HepG2 (cell line): ENCODE data around the gene SLC4A7. TPM values are rescaled to one million over a fixed set of nuclear protein-coding genes. Genes with fewer than 3 reads are reported as not detected.
A peak's percentile ranks its signal among the peaks of the same experiment; 100 is the strongest.

Source experiments
- ARID3A ChIP-seq: IDR thresholded peaks from 2 replicates; pipeline ENCODE4 v1.6.1; 2012; ENCODE audit warnings: low read depth, low read length, improper control_type of control experiment
- CREB1 ChIP-seq, 2 experiments: fragments of 450-650 bp in 1 of 2; IDR thresholded peaks; 2 replicates each; pipeline ENCODE4 v1.6.1; 2016 to 2017; ENCODE audit warnings: control low read depth in 1 of 2, mild to moderate bottlenecking in 1 of 2, missing compliant biosample characterization in 1 of 2, missing genetic modification characterization in 1 of 2
- DNMT3B ChIP-seq: conservative IDR thresholded peaks from 2 replicates; pipeline ENCODE4 v1.6.1; 2016; ENCODE audit warnings: missing biosample characterization, control low read depth
- FOXP1 ChIP-seq, 2 experiments: fragments of 450-650 bp in 1 of 2; IDR thresholded peaks; 2 replicates each; pipeline ENCODE4 v1.6.1; 2017 to 2018; ENCODE audit warnings: antibody characterized with exemption in 1 of 2
- GABPA ChIP-seq, 2 experiments: IDR thresholded peaks; 2 replicates each; pipeline ENCODE4 v1.6.1; 2011 to 2016; ENCODE audit warnings: low read depth in 2 of 2, low read length in 1 of 2, missing biosample characterization in 1 of 2, missing genetic modification characterization in 1 of 2
- GATAD2A ChIP-seq: IDR thresholded peaks from 2 replicates; pipeline ENCODE4 v1.6.1; 2016
- HOMEZ ChIP-seq: IDR thresholded peaks from 2 replicates; pipeline ENCODE4 v1.6.1; 2016; ENCODE audit warnings: low read depth
- JUNB ChIP-seq: sonication (generic); formaldehyde crosslinking; IDR thresholded peaks from 2 replicates; pipeline ENCODE4 v1.8.0; 2022; ENCODE audit warnings: missing genetic modification reagents, mild to moderate bottlenecking, borderline replicate concordance
- KMT2A ChIP-seq: sonication (generic); formaldehyde crosslinking; IDR thresholded peaks from 2 replicates; pipeline ENCODE4 v1.4.0; 2020; ENCODE audit warnings: missing genetic modification reagents
- MAF1 ChIP-seq: sonication (generic); formaldehyde crosslinking; IDR thresholded peaks from 2 replicates; pipeline ENCODE4 v1.5.0; 2020; ENCODE audit warnings: missing genetic modification reagents, borderline replicate concordance
- NBN ChIP-seq: fragments of 450-650 bp; conservative IDR thresholded peaks from 2 replicates; pipeline ENCODE4 v1.6.1; 2017
- NCOA2 ChIP-seq: sonication (generic); formaldehyde crosslinking; IDR thresholded peaks from 2 replicates; pipeline ENCODE4 v1.8.0; 2022; ENCODE audit warnings: inconsistent platforms
- NFKB2 ChIP-seq: sonication (generic); formaldehyde crosslinking; IDR thresholded peaks from 2 replicates; pipeline ENCODE4 v1.4.0; 2020; ENCODE audit warnings: missing genetic modification reagents, borderline replicate concordance
- NFYB ChIP-seq: sonication (generic); formaldehyde crosslinking; IDR thresholded peaks from 2 replicates; pipeline ENCODE4 v1.4.0; 2020; ENCODE audit warnings: missing genetic modification reagents
- PAXIP1 ChIP-seq: sonication (generic); formaldehyde crosslinking; conservative IDR thresholded peaks from 2 replicates; pipeline ENCODE4 v1.4.0; 2020; ENCODE audit warnings: mild to moderate bottlenecking, missing genetic modification reagents, moderate library complexity
- SAP130 ChIP-seq: IDR thresholded peaks from 2 replicates; pipeline ENCODE4 v1.6.1; 2016; ENCODE audit warnings: low read depth
- SP2 ChIP-seq: sonication (generic); formaldehyde crosslinking; IDR thresholded peaks from 2 replicates; pipeline ENCODE4 v1.5.1; 2020; ENCODE audit warnings: mild to moderate bottlenecking, missing genetic modification reagents
- SPEN ChIP-seq: sonication (generic); formaldehyde crosslinking; IDR thresholded peaks from 2 replicates; pipeline ENCODE4 v1.5.1; 2020; ENCODE audit warnings: low read depth, mild to moderate bottlenecking, missing genetic modification reagents
- THAP9 ChIP-seq: sonication (generic); formaldehyde crosslinking; IDR thresholded peaks from 2 replicates; pipeline ENCODE4; 2020; ENCODE audit warnings: missing genetic modification reagents, mild to moderate bottlenecking, borderline replicate concordance
- ZNF251 ChIP-seq: sonication (generic); formaldehyde crosslinking; IDR thresholded peaks from 2 replicates; pipeline ENCODE4 v1.9.0; 2021; ENCODE audit warnings: mild to moderate bottlenecking, missing genetic modification reagents
- ZNF446 ChIP-seq: sonication (generic); formaldehyde crosslinking; IDR thresholded peaks from 2 replicates; pipeline ENCODE4 v1.5.0; 2020; ENCODE audit warnings: mild to moderate bottlenecking, missing genetic modification reagents
- polyA plus RNA-seq, 8 experiments: library from polyadenylated mRNA; depleted of rRNA in 3 of 8; stranded (reverse) in 7 of 8; unstranded in 1 of 8; fragments of >200 nt; fragmentation: Illumina TruSeq in 4 of 8; extraction: Trizol in 4 of 8; gene quantifications; 2 replicates each; pipeline versions ENCODE4 v1.2.1 to v1.2.3, GENCODE V29; 2011 to 2016; ENCODE audit warnings: low read depth in 4 of 8, missing spikeins in 1 of 8, mixed read lengths in 1 of 8; ENCODE audit not compliant: insufficient read depth in 1 of 8
- total RNA-seq, 5 experiments: library from RNA; depleted of rRNA; stranded (reverse); fragments of >200 nt; fragmentation: Illumina TruSeq; extraction: Trizol; gene quantifications; 2 replicates each; pipeline ENCODE4 v1.2.3, GENCODE V29; 2016; ENCODE audit warnings: low read depth in 1 of 5

The SLC4A7 gene
- total and polyA plus RNA-seq, 2 of the 13 experiments (the other 11 are each of a cell fraction or from before 2014, with no cell fraction given) = 16.4 to 43.8 TPM

- TF ChIP-seq ARID3A (0 out of 2 replicates have a peak, but pooled peaks have one; percentile 24), ZNF446 (CRISPR knock-in tag) (no peak), ZNF251 (CRISPR knock-in tag) (no peak), DNMT3B (CRISPR knock-in tag) (peak; percentile 39; the same call in 1 of the 2 replicates), SPEN (no peak), THAP9 (CRISPR knock-in tag) (no peak), MAF1 (CRISPR knock-in tag) (no peak), FOXP1 (IDR thresholded peaks at IDR 0.05) (no peak), FOXP1 (CRISPR knock-in tag; IDR thresholded peaks at IDR 0.05) (no peak), GATAD2A (peak; percentile 77), SP2 (CRISPR knock-in tag) (no peak), NCOA2 (CRISPR knock-in tag) (peak; percentile 65), KMT2A (CRISPR knock-in tag) (no peak), JUNB (CRISPR knock-in tag) (peak; percentile 69; the same call in 1 of the 2 replicates), NFYB (no peak), CREB1 (IDR thresholded peaks at IDR 0.05) (peak; percentile 46), CREB1 (CRISPR knock-in tag; IDR thresholded peaks at IDR 0.05) (no peak), NFKB2 (no peak), GABPA (IDR thresholded peaks at IDR 0.05; ENCODE audit: low read depth, low read length) (no peak), GABPA (CRISPR knock-in tag; IDR thresholded peaks at IDR 0.05; ENCODE audit: low read depth) (no peak), SAP130 (CRISPR knock-in tag) (peak; percentile 72), PAXIP1 (CRISPR knock-in tag) (peak; percentile 39; the same call in 1 of the 2 replicates), NBN (no peak), HOMEZ (CRISPR knock-in tag) (peak; percentile 63; the same call in 1 of the 2 replicates)
These were observed 37.1 kb upstream of the SLC4A7 start (continued) for GRCh38 chr3:27521179-27521871.
